C4-2B (cell line): ENCODE measurements around the gene CLNK.

Experiments used
- ZFX ChIP-seq: fragments of 450-650 bp; IDR thresholded peaks from 2 replicates; pipeline ENCODE4 v1.6.1; 2017
- TF ChIP-seq, protein P1 (sequence below): fragments of 450-650 bp; conservative IDR thresholded peaks from 2 replicates; pipeline ENCODE4 v1.5.1; 2017; ENCODE audit warnings: mild to moderate bottlenecking

DNA sequence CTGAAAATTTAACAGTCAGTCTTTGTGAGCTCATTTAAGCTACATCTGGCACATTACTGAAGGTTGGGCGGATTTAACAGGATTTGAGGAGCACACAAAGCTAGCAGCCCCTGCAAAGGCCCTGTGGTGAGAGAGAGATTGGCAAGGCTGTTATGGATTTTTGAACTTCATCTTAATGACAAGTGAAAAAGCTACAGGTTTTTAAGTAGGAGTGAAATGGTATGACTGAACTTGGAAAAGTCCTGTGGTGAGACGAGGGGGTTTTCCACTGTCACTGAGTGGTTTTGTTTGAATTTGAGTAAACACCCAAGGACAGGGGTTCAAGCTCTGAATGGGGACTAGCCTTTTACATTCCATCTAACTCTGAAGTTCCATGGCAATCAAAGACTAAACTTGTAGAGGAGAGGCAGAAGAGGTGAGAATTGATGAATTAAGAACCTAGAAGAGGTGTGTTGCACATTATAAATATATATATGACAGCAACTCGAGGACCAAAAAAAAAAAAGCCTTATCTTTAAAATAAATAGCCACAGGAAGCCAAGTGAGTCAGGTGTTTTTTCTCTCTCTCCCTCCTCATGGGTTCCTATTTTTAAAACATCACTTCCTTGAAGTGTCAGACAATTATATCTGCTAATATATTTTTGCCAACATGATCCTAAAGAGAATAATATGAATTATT lies 47.8 kb upstream of the CLNK start:
- TF ChIP-seq, protein P1, sequence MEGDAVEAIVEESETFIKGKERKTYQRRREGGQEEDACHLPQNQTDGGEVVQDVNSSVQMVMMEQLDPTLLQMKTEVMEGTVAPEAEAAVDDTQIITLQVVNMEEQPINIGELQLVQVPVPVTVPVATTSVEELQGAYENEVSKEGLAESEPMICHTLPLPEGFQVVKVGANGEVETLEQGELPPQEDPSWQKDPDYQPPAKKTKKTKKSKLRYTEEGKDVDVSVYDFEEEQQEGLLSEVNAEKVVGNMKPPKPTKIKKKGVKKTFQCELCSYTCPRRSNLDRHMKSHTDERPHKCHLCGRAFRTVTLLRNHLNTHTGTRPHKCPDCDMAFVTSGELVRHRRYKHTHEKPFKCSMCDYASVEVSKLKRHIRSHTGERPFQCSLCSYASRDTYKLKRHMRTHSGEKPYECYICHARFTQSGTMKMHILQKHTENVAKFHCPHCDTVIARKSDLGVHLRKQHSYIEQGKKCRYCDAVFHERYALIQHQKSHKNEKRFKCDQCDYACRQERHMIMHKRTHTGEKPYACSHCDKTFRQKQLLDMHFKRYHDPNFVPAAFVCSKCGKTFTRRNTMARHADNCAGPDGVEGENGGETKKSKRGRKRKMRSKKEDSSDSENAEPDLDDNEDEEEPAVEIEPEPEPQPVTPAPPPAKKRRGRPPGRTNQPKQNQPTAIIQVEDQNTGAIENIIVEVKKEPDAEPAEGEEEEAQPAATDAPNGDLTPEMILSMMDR: no peak
- TF ChIP-seq ZFX: no peak
